ENCODE measurements around the gene GSTM3.

Gene GSTM3

DNA sequence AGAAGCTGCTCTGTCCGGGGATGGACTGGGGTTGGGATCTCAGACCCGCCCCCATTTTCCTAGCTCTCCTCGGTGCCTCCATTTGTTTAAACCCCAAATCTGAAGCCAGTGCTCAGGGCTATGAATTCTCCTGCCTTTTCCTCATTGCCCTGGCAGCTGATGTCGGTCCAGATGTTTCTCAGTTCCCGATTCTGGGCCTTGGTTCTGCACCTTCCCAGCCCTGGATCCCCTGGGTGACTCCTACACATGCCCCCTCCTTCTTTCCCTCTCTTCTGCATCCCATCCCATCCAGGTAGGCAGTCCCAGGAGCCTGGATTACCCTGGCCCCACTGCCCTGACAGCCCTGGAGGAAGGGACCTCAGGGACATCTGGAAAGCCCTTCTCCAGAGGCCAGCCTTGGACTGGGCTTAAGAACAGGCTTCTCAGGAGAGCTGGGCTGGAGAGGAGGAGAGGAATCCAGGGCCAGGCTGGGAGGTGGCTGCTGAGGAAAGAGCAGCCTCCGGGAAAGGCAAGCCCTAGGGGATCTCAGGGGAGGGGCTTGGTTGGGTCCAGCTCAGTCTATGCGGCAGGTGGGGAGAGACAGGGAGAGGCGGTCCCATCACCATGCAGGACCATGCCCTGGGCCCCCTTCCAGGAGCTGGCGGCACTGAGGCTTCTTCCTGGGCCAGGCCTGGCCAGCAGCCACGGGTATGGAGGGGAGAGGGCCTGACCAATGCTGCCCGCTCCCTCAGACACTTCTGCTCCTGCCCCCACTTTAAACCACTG, 29.7 kb upstream of the GSTM3 start:
- H3K27me3 ChIP-seq (ENCODE audit: low read length), result no peaks in the 10 kb centered on the region
- H3K79me2 ChIP-seq (ENCODE audit: insufficient read depth, low read length), result no peaks in the 10 kb centered on the region
- H3K9me3 ChIP-seq (ENCODE audit: insufficient read depth, low read length), result no peaks in the 10 kb centered on the region
- H3K27ac ChIP-seq (ENCODE audit: low read depth, low read length), result no peak overlapping the region
- TF ChIP-seq, protein P1, sequence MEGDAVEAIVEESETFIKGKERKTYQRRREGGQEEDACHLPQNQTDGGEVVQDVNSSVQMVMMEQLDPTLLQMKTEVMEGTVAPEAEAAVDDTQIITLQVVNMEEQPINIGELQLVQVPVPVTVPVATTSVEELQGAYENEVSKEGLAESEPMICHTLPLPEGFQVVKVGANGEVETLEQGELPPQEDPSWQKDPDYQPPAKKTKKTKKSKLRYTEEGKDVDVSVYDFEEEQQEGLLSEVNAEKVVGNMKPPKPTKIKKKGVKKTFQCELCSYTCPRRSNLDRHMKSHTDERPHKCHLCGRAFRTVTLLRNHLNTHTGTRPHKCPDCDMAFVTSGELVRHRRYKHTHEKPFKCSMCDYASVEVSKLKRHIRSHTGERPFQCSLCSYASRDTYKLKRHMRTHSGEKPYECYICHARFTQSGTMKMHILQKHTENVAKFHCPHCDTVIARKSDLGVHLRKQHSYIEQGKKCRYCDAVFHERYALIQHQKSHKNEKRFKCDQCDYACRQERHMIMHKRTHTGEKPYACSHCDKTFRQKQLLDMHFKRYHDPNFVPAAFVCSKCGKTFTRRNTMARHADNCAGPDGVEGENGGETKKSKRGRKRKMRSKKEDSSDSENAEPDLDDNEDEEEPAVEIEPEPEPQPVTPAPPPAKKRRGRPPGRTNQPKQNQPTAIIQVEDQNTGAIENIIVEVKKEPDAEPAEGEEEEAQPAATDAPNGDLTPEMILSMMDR (IDR thresholded peaks at IDR 0.05; ENCODE audit: insufficient read depth, low read length, poor library complexity, severe bottlenecking), result no peak
- no peak for TF ChIP-seq EZH2phosphoT487 (conservative IDR thresholded peaks at IDR 0.05; ENCODE audit: low read length)
- H3K36me3 ChIP-seq (ENCODE audit: low read length), result no peaks in the 10 kb centered on the region
- H3F3A ChIP-seq (ENCODE audit: insufficient read depth), result no peaks in the 10 kb centered on the region
- no peak overlapping the region for H3K9ac ChIP-seq (ENCODE audit: low read length)
- no peak overlapping the region for H2AFZ ChIP-seq (ENCODE audit: low read depth, low read length, severe bottlenecking)
- no peak overlapping the region for H3K4me3 ChIP-seq (ENCODE audit: insufficient read depth, low read length, poor library complexity, severe bottlenecking)
- no peaks in the 10 kb centered on the region for H4K20me1 ChIP-seq (ENCODE audit: low read depth, low read length)
- H3K4me2 ChIP-seq (ENCODE audit: low read depth, low read length, poor library complexity, severe bottlenecking), result no peak overlapping the region
- H3K9me2 ChIP-seq (replicated peaks; ENCODE audit: insufficient read depth, low read length), result no peaks in the 10 kb centered on the region

DNA sequence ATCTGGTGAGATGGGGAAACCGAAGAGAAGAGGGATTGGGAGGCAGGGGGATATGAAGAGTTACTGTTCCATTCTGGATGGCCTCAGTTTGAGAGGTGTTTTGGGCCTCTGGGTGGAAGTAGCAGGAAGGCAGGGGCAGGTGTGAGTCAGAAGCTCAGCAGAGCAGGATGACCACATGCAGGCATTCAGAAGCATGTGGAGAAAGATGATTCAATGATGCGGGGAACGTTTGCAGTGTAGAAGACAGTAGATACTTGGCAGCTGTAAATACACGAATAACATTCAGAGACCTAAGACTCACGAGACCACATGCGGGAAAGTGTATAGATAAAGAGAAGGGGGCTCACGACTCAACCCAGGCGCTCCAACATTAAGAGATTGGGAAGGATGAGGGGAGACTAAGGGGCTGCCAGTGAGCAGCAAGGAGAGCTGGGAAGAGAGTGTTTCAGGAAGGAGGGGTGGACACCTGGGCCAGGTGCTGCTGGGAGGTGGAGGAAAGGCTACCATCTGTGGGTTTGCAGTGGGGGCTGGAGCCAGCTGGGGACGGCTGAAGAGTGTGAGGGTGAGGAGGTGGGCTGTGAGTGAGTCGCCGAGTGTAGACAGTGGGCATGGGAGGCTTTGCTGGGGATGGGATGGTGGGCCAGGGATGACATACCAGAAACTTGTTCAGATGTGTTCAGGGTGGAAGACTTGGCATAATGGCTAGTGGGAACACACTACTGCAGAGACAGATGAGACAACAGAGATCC, 28.7 kb upstream of the GSTM3 start:
- TF ChIP-seq, protein P1 (IDR thresholded peaks at IDR 0.05; ENCODE audit: insufficient read depth, low read length, poor library complexity, severe bottlenecking), result no peak
- TF ChIP-seq EZH2phosphoT487 (conservative IDR thresholded peaks at IDR 0.05; ENCODE audit: low read length), result no peak
- no peak overlapping the region for H3K4me3 ChIP-seq (ENCODE audit: insufficient read depth, low read length, poor library complexity, severe bottlenecking)
- H3K27me3 ChIP-seq (ENCODE audit: low read length), result no peaks in the 10 kb centered on the region
- no peaks in the 10 kb centered on the region for H3K79me2 ChIP-seq (ENCODE audit: insufficient read depth, low read length)
- no peak overlapping the region for H3K4me2 ChIP-seq (ENCODE audit: low read depth, low read length, poor library complexity, severe bottlenecking)
- no peaks in the 10 kb centered on the region for H3K36me3 ChIP-seq (ENCODE audit: low read length)
- H3K9me3 ChIP-seq (ENCODE audit: insufficient read depth, low read length), result no peaks in the 10 kb centered on the region
- no peak overlapping the region for H2AFZ ChIP-seq (ENCODE audit: low read depth, low read length, severe bottlenecking)
- H3K27ac ChIP-seq (ENCODE audit: low read depth, low read length), result no peak overlapping the region
- H3K9ac ChIP-seq (ENCODE audit: low read length), result no peak overlapping the region
- no peaks in the 10 kb centered on the region for H3F3A ChIP-seq (ENCODE audit: insufficient read depth)
- no peaks in the 10 kb centered on the region for H4K20me1 ChIP-seq (ENCODE audit: low read depth, low read length)
- H3K9me2 ChIP-seq (replicated peaks; ENCODE audit: insufficient read depth, low read length), result no peaks in the 10 kb centered on the region

DNA sequence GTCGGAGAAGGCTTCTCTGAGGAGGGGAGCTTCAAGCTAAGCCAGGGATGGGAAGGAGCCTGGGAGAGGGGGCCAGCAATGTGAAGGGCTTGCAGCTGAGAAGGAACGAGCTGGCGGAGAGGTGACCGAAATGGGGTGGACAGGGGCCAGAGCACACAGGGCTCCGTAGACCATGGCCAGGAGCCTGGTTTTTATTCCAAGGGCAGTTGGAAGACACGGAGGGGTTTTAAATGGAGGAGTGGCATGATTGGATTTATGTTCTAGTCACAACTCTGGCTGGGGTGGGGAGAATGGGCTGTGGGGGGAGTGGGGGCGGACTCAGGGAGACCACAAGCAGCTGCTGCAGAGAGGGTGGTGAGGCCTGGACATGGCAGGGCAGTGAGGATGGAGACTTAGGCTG, 28.0 kb upstream of the GSTM3 start:
- Histone ChIP-seq H3K27ac (ENCODE audit: low read depth, low read length) (no peak overlapping the region), H3K4me2 (ENCODE audit: low read depth, low read length, poor library complexity, severe bottlenecking) (no peak overlapping the region), H3K9me3 (ENCODE audit: insufficient read depth, low read length) (no peaks in the 10 kb centered on the region), H3K36me3 (ENCODE audit: low read length) (no peaks in the 10 kb centered on the region), H3K79me2 (ENCODE audit: insufficient read depth, low read length) (no peaks in the 10 kb centered on the region), H3F3A (ENCODE audit: insufficient read depth) (no peaks in the 10 kb centered on the region), H3K9ac (ENCODE audit: low read length) (no peak overlapping the region), H3K9me2 (replicated peaks; ENCODE audit: insufficient read depth, low read length) (no peaks in the 10 kb centered on the region), H3K4me3 (ENCODE audit: insufficient read depth, low read length, poor library complexity, severe bottlenecking) (no peak overlapping the region), H4K20me1 (ENCODE audit: low read depth, low read length) (no peaks in the 10 kb centered on the region), H2AFZ (ENCODE audit: low read depth, low read length, severe bottlenecking) (no peak overlapping the region), H3K27me3 (ENCODE audit: low read length) (no peaks in the 10 kb centered on the region)
- no peak for TF ChIP-seq EZH2phosphoT487 (conservative IDR thresholded peaks at IDR 0.05; ENCODE audit: low read length)

DNA sequence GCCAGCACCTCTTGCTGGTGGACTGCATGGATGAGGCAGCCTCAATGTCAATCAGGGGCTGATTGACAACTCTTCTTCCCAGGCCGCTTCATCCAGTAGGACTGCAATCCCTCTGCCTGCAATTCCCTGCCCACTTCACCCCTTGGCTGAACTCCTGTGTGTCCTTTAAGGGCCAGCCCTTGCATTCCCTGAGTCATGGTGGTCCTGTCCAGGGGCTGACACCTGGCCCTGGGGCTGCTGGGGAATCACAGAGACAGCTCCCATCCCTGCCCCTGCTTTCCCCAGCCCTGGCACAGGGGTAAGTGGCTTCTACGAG, 27.5 kb upstream of the GSTM3 start:
- Histone ChIP-seq H3K9me2 (replicated peaks; ENCODE audit: insufficient read depth, low read length) (no peaks in the 10 kb centered on the region), H3K36me3 (ENCODE audit: low read length) (no peaks in the 10 kb centered on the region), H3K4me3 (ENCODE audit: insufficient read depth, low read length, poor library complexity, severe bottlenecking) (no peak overlapping the region), H3K9me3 (ENCODE audit: insufficient read depth, low read length) (no peaks in the 10 kb centered on the region), H3K79me2 (ENCODE audit: insufficient read depth, low read length) (no peaks in the 10 kb centered on the region), H3K4me2 (ENCODE audit: low read depth, low read length, poor library complexity, severe bottlenecking) (no peak overlapping the region), H3K27ac (ENCODE audit: low read depth, low read length) (no peak overlapping the region), H4K20me1 (ENCODE audit: low read depth, low read length) (no peaks in the 10 kb centered on the region), H2AFZ (ENCODE audit: low read depth, low read length, severe bottlenecking) (no peak overlapping the region), H3K27me3 (ENCODE audit: low read length) (no peaks in the 10 kb centered on the region), H3K9ac (ENCODE audit: low read length) (no peak overlapping the region), H3F3A (ENCODE audit: insufficient read depth) (no peaks in the 10 kb centered on the region)
- TF ChIP-seq EZH2phosphoT487 (conservative IDR thresholded peaks at IDR 0.05; ENCODE audit: low read length), result no peak
- TF ChIP-seq, protein P1 (IDR thresholded peaks at IDR 0.05; ENCODE audit: insufficient read depth, low read length, poor library complexity, severe bottlenecking), result no peak

Data from SU-DHL-6 (cell line).